Central memory CD8-positive, alpha-beta T cell (primary cell): ENCODE measurements around the gene TPRG1L.

ENCODE experiments used
- ATAC-seq: fragments of 150-1000 bp; cut with Tn5 transposase; replicated peaks from 2 replicates; pipeline ENCODE4 v1.10.0; 2022; ENCODE audit warnings: mild to moderate bottlenecking, moderate FRiP score, moderate number of reproducible peaks; ENCODE audit not compliant: poor library complexity, severe bottlenecking; ENCODE audit errors: extremely low read depth
- DNase-seq, 2 donors: peaks; one replicate each; pipeline ENCODE4 v3.0.0; 2021; ENCODE audit warnings: low spot score in 2 of 2
- H3K27ac Mint-ChIP-seq: one replicate; pipeline ENCODE4 v1.8.0; 2022; ENCODE audit warnings: low read depth, mild to moderate bottlenecking, moderate library complexity, mixed read lengths
- H3K27me3 Mint-ChIP-seq: one replicate; pipeline ENCODE4 v1.8.0; 2022; ENCODE audit warnings: mixed read lengths
- H3K36me3 Mint-ChIP-seq: one replicate; pipeline ENCODE4 v1.8.0; 2022; ENCODE audit warnings: mild to moderate bottlenecking, moderate library complexity, mixed read lengths; ENCODE audit not compliant: insufficient read depth
- H3K4me1 Mint-ChIP-seq: one replicate; pipeline ENCODE4 v1.8.0; 2022; ENCODE audit warnings: mixed read lengths
- H3K4me3 Mint-ChIP-seq: one replicate; pipeline ENCODE4 v1.8.0; 2022; ENCODE audit warnings: mild to moderate bottlenecking, moderate library complexity, mixed read lengths
- H3K9me3 Mint-ChIP-seq: one replicate; pipeline ENCODE4 v1.8.0; 2022; ENCODE audit warnings: mixed read lengths

TPRG1L gene

GRCh38 chr1:3651026-3651929 lies 26.5 kb downstream of the TPRG1L start:
- DNase-seq (no peak), ATAC-seq (no peak)
- Mint-ChIP-seq H3K36me3 (peaks cover 4% of the 10 kb centered on the region), H3K9me3 (no peaks in the 10 kb centered on the region), H3K27me3 (peaks cover 42% of the 10 kb centered on the region), H3K4me1 (peaks cover 23% of the 10 kb centered on the region), H3K4me3 (peak overlapping the region; percentile 76), H3K27ac (no peak overlapping the region)

GRCh38 chr1:3651930-3652547 lies 27.2 kb downstream of the TPRG1L start, which contains the start of gene TP73:
TSS of gene TP73 (plus strand) at chr1:3652516. CDS start at chr1:3682366, 29,850 bp downstream.
- no peak for ATAC-seq
- DNase-seq, result no peak
- Mint-ChIP-seq H3K4me3 (peak within 1 kb of the TSS; percentile 76), H3K27ac (no peak within 1 kb of the TSS), H3K27me3 (peaks cover 50% of the 10 kb centered on the region), H3K4me1 (peaks cover 23% of the 10 kb centered on the region), H3K9me3 (no peaks in the 10 kb centered on the region), H3K36me3 (peaks cover 4% of the 10 kb centered on the region)

- H3K27me3 Mint-ChIP-seq, result peaks cover 56% of the 10 kb centered on the region
- ATAC-seq, result no peak
- H3K4me1 Mint-ChIP-seq, result peaks cover 22% of the 10 kb centered on the region
- no peak for DNase-seq
- no peak overlapping the region for H3K4me3 Mint-ChIP-seq
- H3K27ac Mint-ChIP-seq, result no peak overlapping the region
- H3K9me3 Mint-ChIP-seq, result no peaks in the 10 kb centered on the region
- peaks cover 4% of the 10 kb centered on the region for H3K36me3 Mint-ChIP-seq
These were observed 27.9 kb downstream of the TPRG1L start for GRCh38 chr1:3652548-3653285.

GRCh38 chr1:3653286-3653618 lies 28.4 kb downstream of the TPRG1L start:
- Mint-ChIP-seq H3K4me3 (peak overlapping the region; percentile 21), H3K27me3 (peaks cover 62% of the 10 kb centered on the region), H3K4me1 (peaks cover 16% of the 10 kb centered on the region), H3K36me3 (peaks cover under 1% of the 10 kb centered on the region), H3K27ac (no peak overlapping the region), H3K9me3 (no peaks in the 10 kb centered on the region)
- DNase-seq (no peak), ATAC-seq (no peak)

- Mint-ChIP-seq H3K9me3 (no peaks in the 10 kb centered on the region), H3K36me3 (no peaks in the 10 kb centered on the region), H3K4me1 (peaks cover 5% of the 10 kb centered on the region), H3K27me3 (peaks cover 74% of the 10 kb centered on the region), H3K27ac (no peak overlapping the region), H3K4me3 (no peak overlapping the region)
- DNase-seq (no peak), ATAC-seq (no peak)
These were observed 29.9 kb downstream of the TPRG1L start for GRCh38 chr1:3654549-3655281.

GRCh38 chr1:3656450-3657095 lies 31.8 kb downstream of the TPRG1L start:
- no peak overlapping the region for H3K27ac Mint-ChIP-seq
- H3K4me3 Mint-ChIP-seq, result no peak overlapping the region
- peaks cover 66% of the 10 kb centered on the region for H3K27me3 Mint-ChIP-seq
- H3K36me3 Mint-ChIP-seq, result no peaks in the 10 kb centered on the region
- no peaks in the 10 kb centered on the region for H3K4me1 Mint-ChIP-seq
- DNase-seq, result no peak
- no peak for ATAC-seq
- H3K9me3 Mint-ChIP-seq, result no peaks in the 10 kb centered on the region

- Mint-ChIP-seq H3K27me3 (peaks cover 65% of the 10 kb centered on the region), H3K9me3 (no peaks in the 10 kb centered on the region), H3K27ac (no peak overlapping the region), H3K4me3 (no peak overlapping the region), H3K4me1 (no peaks in the 10 kb centered on the region), H3K36me3 (no peaks in the 10 kb centered on the region)
- DNase-seq (no peak), ATAC-seq (no peak)
These were observed 32.3 kb downstream of the TPRG1L start for GRCh38 chr1:3657096-3657475.

- no peaks in the 10 kb centered on the region for H3K36me3 Mint-ChIP-seq
- no peak overlapping the region for H3K27ac Mint-ChIP-seq
- no peaks in the 10 kb centered on the region for H3K9me3 Mint-ChIP-seq
- peaks cover 65% of the 10 kb centered on the region for H3K27me3 Mint-ChIP-seq
- ATAC-seq (no peak), DNase-seq (no peak)
- no peaks in the 10 kb centered on the region for H3K4me1 Mint-ChIP-seq
- no peak overlapping the region for H3K4me3 Mint-ChIP-seq
These were observed 32.9 kb downstream of the TPRG1L start for GRCh38 chr1:3657578-3658230.

- no peaks in the 10 kb centered on the region for H3K36me3 Mint-ChIP-seq
- no peak overlapping the region for H3K4me3 Mint-ChIP-seq
- ATAC-seq (no peak), DNase-seq (no peak)
- no peak overlapping the region for H3K27ac Mint-ChIP-seq
- peaks cover 63% of the 10 kb centered on the region for H3K27me3 Mint-ChIP-seq
- no peaks in the 10 kb centered on the region for H3K9me3 Mint-ChIP-seq
- H3K4me1 Mint-ChIP-seq, result no peaks in the 10 kb centered on the region
These were observed 33.4 kb downstream of the TPRG1L start for GRCh38 chr1:3658231-3658615.

- no peak for DNase-seq
- H3K36me3 Mint-ChIP-seq, result no peaks in the 10 kb centered on the region
- no peak overlapping the region for H3K4me3 Mint-ChIP-seq
- no peak overlapping the region for H3K27ac Mint-ChIP-seq
- no peak for ATAC-seq
- H3K27me3 Mint-ChIP-seq, result peaks cover 54% of the 10 kb centered on the region
- H3K4me1 Mint-ChIP-seq, result no peaks in the 10 kb centered on the region
- no peaks in the 10 kb centered on the region for H3K9me3 Mint-ChIP-seq
These were observed 34.3 kb downstream of the TPRG1L start for GRCh38 chr1:3659093-3659492.

GRCh38 chr1:3660704-3661103 lies 35.9 kb downstream of the TPRG1L start:
- H3K27me3 Mint-ChIP-seq, result peaks cover 38% of the 10 kb centered on the region
- H3K27ac Mint-ChIP-seq, result no peak overlapping the region
- ATAC-seq (no peak), DNase-seq (no peak)
- no peaks in the 10 kb centered on the region for H3K9me3 Mint-ChIP-seq
- H3K4me3 Mint-ChIP-seq, result no peak overlapping the region
- H3K4me1 Mint-ChIP-seq, result no peaks in the 10 kb centered on the region
- no peaks in the 10 kb centered on the region for H3K36me3 Mint-ChIP-seq
